ENCODE measurements around the gene BMP5. TPM values are rescaled to one million over a fixed set of nuclear protein-coding genes. Genes with fewer than 3 reads are reported as not detected.

The BMP5 gene
- total and polyA plus RNA-seq, 10 of the 15 experiments (the other 5 are each of a cell fraction or from before 2014, with no cell fraction given), result not detected

GRCh38 chr6:55872866-55873265, 2.5 kb downstream of the BMP5 start:
- Histone ChIP-seq H3K27me3 (replicated peaks in 1 of 2; ENCODE audit: control insufficient read depth in 2 of 2, insufficient read depth in 2 of 2, low read length in 1 of 2) (no peaks in the 10 kb centered on the region; a peak in 1 of 4 replicates), H3K79me2 (ENCODE audit: control insufficient read depth, insufficient read depth, low read length) (no peaks in the 10 kb centered on the region), H2AFZ (ENCODE audit: control insufficient read depth, low read depth, low read length) (no peak overlapping the region), H3K9ac (ENCODE audit: control insufficient read depth, insufficient read depth, low read length) (no peak overlapping the region), H3K27ac (ENCODE audit: control insufficient read depth, insufficient read depth) (no peak overlapping the region), H3K4me2 (ENCODE audit: control insufficient read depth, insufficient read depth) (no peak overlapping the region), H3K36me3 (ENCODE audit: control insufficient read depth in 2 of 2, insufficient read depth in 2 of 2, low read length in 1 of 2) (no peaks in the 10 kb centered on the region), H3K9me3 (replicated peaks; ENCODE audit: control insufficient read depth, insufficient read depth, low read length) (no peaks in the 10 kb centered on the region), H3K4me3 (no peak overlapping the region), H3K4me1 (ENCODE audit: control insufficient read depth, insufficient read depth, low read length) (no peaks in the 10 kb centered on the region), H4K20me1 (ENCODE audit: control insufficient read depth, insufficient read depth) (no peaks in the 10 kb centered on the region; the same call in 1 of the 2 replicates)
- POLR2A ChIA-PET, result no interaction called here
- CTCF ChIA-PET, result interaction anchor here (1.8 kb wide), 1 partner anchor 9 kb away, joined by 6 read pairs; no protein-coding TSS in a partner anchor
- RAD21 ChIA-PET (ENCODE audit: unreplicated experiment), result no interaction called here
- FAIRE-seq (no peak), ATAC-seq (no peak), DNase-seq (ENCODE audit: low read depth, low spot score) (no peak)
- WGBS (ENCODE audit: insufficient coverage, insufficient replicate concordance, low lambda C conversion rate, missing lambda C conversion rate), result 7% methylated on average over 3 of the region's 3 CpGs
- BruUV-seq (replicated peaks), result no TSS peak
- SMC1A ChIA-PET (ENCODE audit: uncharacterized antibody, unreplicated experiment), result interaction anchor here (0.9 to 1.7 kb wide), 3 partner anchors 9 to 12 kb away, joined by 3 to 4 read pairs (median 4); no protein-coding TSS in a partner anchor
- in situ Hi-C loops (cut with MboI), result no loop called here
- intact Hi-C loops (cut with micrococcal nuclease; ENCODE audit: unreplicated experiment), result no loop called here
- TF ChIP-seq DPF2 (IDR thresholded peaks at IDR 0.05) (no peak), MLLT1 (IDR thresholded peaks at IDR 0.05) (no peak), ESRRA (IDR thresholded peaks at IDR 0.05; ENCODE audit: low read length) (no peak), SMAD1 (IDR thresholded peaks at IDR 0.05; ENCODE audit: low read depth, partially characterized antibody) (no peak), BCL11A (IDR thresholded peaks at IDR 0.05; ENCODE audit: low read depth, low read length) (no peak), ZNF687 (IDR thresholded peaks at IDR 0.05) (no peak), KAT2A (conservative IDR thresholded peaks at IDR 0.05; ENCODE audit: control insufficient read depth, low read depth, low read length) (no peak), BHLHE40 (IDR thresholded peaks at IDR 0.05; ENCODE audit: borderline replicate concordance in 1 of 2, low read depth in 2 of 2, low read length in 1 of 2) (no peak), BRCA1 (IDR thresholded peaks at IDR 0.05; ENCODE audit: low read depth, low read length) (no peak), POLR2AphosphoS2 (IDR thresholded peaks at IDR 0.05; ENCODE audit: low read depth, low read length) (no peak), POU2F2 (IDR thresholded peaks at IDR 0.05; ENCODE audit: borderline replicate concordance, low read depth, low read length) (no peak), ASH2L (IDR thresholded peaks at IDR 0.05; ENCODE audit: borderline replicate concordance, low read depth) (no peak), PML (IDR thresholded peaks at IDR 0.05; ENCODE audit: low read length) (no peak), CREM (IDR thresholded peaks at IDR 0.05; ENCODE audit: low read depth) (no peak), CHD2 (IDR thresholded peaks at IDR 0.05; ENCODE audit: borderline replicate concordance, low read depth, low read length) (no peak)
- TF ChIP-seq, protein P1, sequence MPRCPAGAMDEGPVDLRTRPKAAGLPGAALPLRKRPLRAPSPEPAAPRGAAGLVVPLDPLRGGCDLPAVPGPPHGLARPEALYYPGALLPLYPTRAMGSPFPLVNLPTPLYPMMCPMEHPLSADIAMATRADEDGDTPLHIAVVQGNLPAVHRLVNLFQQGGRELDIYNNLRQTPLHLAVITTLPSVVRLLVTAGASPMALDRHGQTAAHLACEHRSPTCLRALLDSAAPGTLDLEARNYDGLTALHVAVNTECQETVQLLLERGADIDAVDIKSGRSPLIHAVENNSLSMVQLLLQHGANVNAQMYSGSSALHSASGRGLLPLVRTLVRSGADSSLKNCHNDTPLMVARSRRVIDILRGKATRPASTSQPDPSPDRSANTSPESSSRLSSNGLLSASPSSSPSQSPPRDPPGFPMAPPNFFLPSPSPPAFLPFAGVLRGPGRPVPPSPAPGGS (IDR thresholded peaks at IDR 0.05; ENCODE audit: borderline replicate concordance, insufficient read depth, low read depth, low read length, poor library complexity, severe bottlenecking), result no peak

All from GM12878 (cell line).